H54 (cell line): Measurements from ENCODE around the gene ZBTB20.

ENCODE experiments used
- DNase-seq: peaks from one replicate; pipeline ENCODE4 v3.0.0; 2011; ENCODE audit warnings: low spot score, mixed read lengths; ENCODE audit not compliant: insufficient read length
- FAIRE-seq: peaks from 3 replicates; lab custom pipeline; 2011; peaks lifted over from hg19 to GRCh38; lab: Jason Lieb, UNC
- POLR2A ChIP-seq: IDR thresholded peaks from 2 replicates; pipeline ENCODE4 v1.6.1; 2011; ENCODE audit warnings: low read depth, mild to moderate bottlenecking, low read length

The ZBTB20 gene

GRCh38 chr3:114333180-114333922, 813.7 kb downstream of the ZBTB20 start:
- FAIRE-seq, result no peak
- TF ChIP-seq POLR2A, result no peak
- DNase-seq, result no peak

- TF ChIP-seq POLR2A, result no peak
- DNase-seq, result no peak
- no peak for FAIRE-seq
Observed at GRCh38 chr3:114332342-114333179, 814.5 kb downstream of the ZBTB20 start.

GRCh38 chr3:114331710-114332109, 815.4 kb downstream of the ZBTB20 start:
- FAIRE-seq (no peak), DNase-seq (no peak)
- TF ChIP-seq POLR2A, result no peak

GRCh38 chr3:114331007-114331406, 816.1 kb downstream of the ZBTB20 start:
- no peak for FAIRE-seq
- TF ChIP-seq POLR2A, result no peak

GRCh38 chr3:114329823-114330222, 817.3 kb downstream of the ZBTB20 start:
- FAIRE-seq, result no peak
- no peak for DNase-seq
- no peak for TF ChIP-seq POLR2A

More at GRCh38 chr3:114331007-114331406, 816.1 kb downstream of the ZBTB20 start:
- no peak for DNase-seq

GRCh38 chr3:114328345-114328744, 818.7 kb downstream of the ZBTB20 start:
- FAIRE-seq, result no peak
- no peak for DNase-seq
- no peak for TF ChIP-seq POLR2A

GRCh38 chr3:114327665-114328064, 819.4 kb downstream of the ZBTB20 start:
- DNase-seq (no peak), FAIRE-seq (no peak)
- no peak for TF ChIP-seq POLR2A

- no peak for TF ChIP-seq POLR2A
- no peak for FAIRE-seq
- no peak for DNase-seq
Observed at GRCh38 chr3:114323546-114324254, 823.4 kb downstream of the ZBTB20 start.

GRCh38 chr3:114320246-114320645, 826.8 kb downstream of the ZBTB20 start:
- no peak for TF ChIP-seq POLR2A
- DNase-seq (no peak), FAIRE-seq (no peak)

- DNase-seq (no peak), FAIRE-seq (no peak)
- TF ChIP-seq POLR2A, result no peak
Observed at GRCh38 chr3:114319453-114319852, 827.6 kb downstream of the ZBTB20 start.

- FAIRE-seq (no peak), DNase-seq (no peak)
- TF ChIP-seq POLR2A, result no peak
Observed at GRCh38 chr3:114318295-114318694, 828.8 kb downstream of the ZBTB20 start.

- no peak for TF ChIP-seq POLR2A
- FAIRE-seq (no peak), DNase-seq (no peak)
Observed at GRCh38 chr3:114314282-114314681, 832.8 kb downstream of the ZBTB20 start.

GRCh38 chr3:114313426-114313825, 833.7 kb downstream of the ZBTB20 start:
- no peak for TF ChIP-seq POLR2A
- DNase-seq (no peak), FAIRE-seq (no peak)

GRCh38 chr3:114310695-114311094, 836.4 kb downstream of the ZBTB20 start:
- no peak for TF ChIP-seq POLR2A
- FAIRE-seq, result no peak
- DNase-seq, result no peak
